GM12878 (cell line): Measurements from ENCODE around the gene HIF3A. TPM values are rescaled to one million over a fixed set of nuclear protein-coding genes. Genes with fewer than 3 reads are reported as not detected.

ENCODE experiments used
- BCLAF1 ChIP-seq: fragments of 450-650 bp; IDR thresholded peaks from 2 replicates; pipeline ENCODE4 v1.6.1; 2017; ENCODE audit warnings: antibody characterized with exemption, mild to moderate bottlenecking, moderate library complexity
- NFYB ChIP-seq: IDR thresholded peaks from 2 replicates; pipeline ENCODE4 v1.6.1; 2011; ENCODE audit warnings: low read depth, mild to moderate bottlenecking, low read length, improper control_type of control experiment, moderate library complexity; ENCODE audit not compliant: insufficient read depth
- RELA ChIP-seq: fragments of 450-650 bp; IDR thresholded peaks from 2 replicates; pipeline ENCODE4 v1.8.0; 2014; ENCODE audit warnings: borderline replicate concordance; ENCODE audit not compliant: partially characterized antibody
- SIN3A ChIP-seq: IDR thresholded peaks from 2 replicates; pipeline ENCODE4 v1.6.1; 2012; ENCODE audit warnings: low read depth, low read length, improper control_type of control experiment
- ZBTB4 ChIP-seq: fragments of 450-650 bp; formaldehyde crosslinking; IDR thresholded peaks from 2 replicates; pipeline ENCODE4 v1.4.0; 2022; ENCODE audit warnings: mild to moderate bottlenecking, moderate library complexity
- polyA plus RNA-seq, 11 experiments: library from polyadenylated mRNA; depleted of rRNA in 4 of 11; unstranded in 6 of 11; stranded (reverse) in 5 of 11; fragments of >200 nt; fragmentation: Nextera tagmentation in 4 of 11; fragmentation: Illumina TruSeq in 1 of 11; extraction: Ambion mirVana in 4 of 11; extraction: Trizol in 1 of 11; gene quantifications; 1 replicate in 1 of 11; 2 replicates in 10 of 11; pipeline versions ENCODE4 v1.2.1 to v1.2.3, GENCODE V29; 2011 to 2016; ENCODE audit warnings: inconsistent platforms in 2 of 11, missing spikeins in 2 of 11, low read depth in 1 of 11
- total RNA-seq, 4 experiments: library from RNA; depleted of rRNA in 3 of 4; stranded (reverse); fragments of >200 nt in 3 of 4; fragmentation: Illumina TruSeq in 1 of 4; extraction: Trizol in 1 of 4; gene quantifications; 2 replicates each; pipeline versions ENCODE4 v1.2.1 to v1.2.3, GENCODE V29; 2013 to 2021

Gene HIF3A
- total and polyA plus RNA-seq, 10 of the 15 experiments (the other 5 are each of a cell fraction or from before 2014, with no cell fraction given): 0.03 to 0.20 (median 0.06) TPM; not detected in 5

- TF ChIP-seq SIN3A: no peak
- TF ChIP-seq NFYB: no peak
- no peak for TF ChIP-seq RELA
- no peak for TF ChIP-seq BCLAF1
- no peak for TF ChIP-seq ZBTB4
Observed at GRCh38 chr19:46390121-46390858, 93.4 kb downstream of the HIF3A start (continued).
